ENCODE measurements around the gene TMEM43. TPM values are rescaled to one million over a fixed set of nuclear protein-coding genes. Genes with fewer than 3 reads are reported as not detected.

Gene TMEM43
- total RNA-seq, 1 experiment from 2014 or later = 36.7 TPM

DNA sequence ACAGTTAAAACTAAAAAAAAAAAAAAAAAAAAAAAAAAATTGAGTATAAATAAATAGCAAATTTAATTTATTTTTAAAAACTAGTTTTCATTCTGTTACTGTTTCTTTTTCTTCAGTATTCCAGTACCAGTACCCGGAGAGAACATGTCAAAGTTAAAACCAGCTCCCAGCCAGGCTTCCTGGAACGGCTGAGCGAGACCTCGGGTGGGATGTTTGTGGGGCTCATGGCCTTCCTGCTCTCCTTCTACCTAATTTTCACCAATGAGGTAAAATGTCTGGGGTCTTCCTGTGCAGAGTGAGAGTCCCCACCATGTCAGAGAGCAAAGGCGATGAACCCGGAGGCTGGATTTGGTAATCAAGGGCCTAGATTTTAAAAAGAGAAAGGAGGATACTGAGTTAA, 4.4 kb downstream of the TMEM43 start:
- Histone ChIP-seq H3K4ac (ENCODE audit: low read depth, low read length) (no peak overlapping the region), H3K23ac (ENCODE audit: insufficient read length, low read depth, low read length) (no peak overlapping the region), H2BK120ac (ENCODE audit: low read depth, low read length, poor library complexity, severe bottlenecking) (no peak overlapping the region), H4K5ac (ENCODE audit: insufficient read length, low read depth, low read length) (no peak overlapping the region), H2BK12ac (ENCODE audit: insufficient read length, low read depth, low read length) (no peak overlapping the region), H4K91ac (ENCODE audit: insufficient read length, low read depth, low read length) (no peak overlapping the region), H2BK5ac (ENCODE audit: insufficient read length, low read length) (no peak overlapping the region), H3T11ph (ENCODE audit: low read length) (no peak overlapping the region), H3K79me2 (ENCODE audit: insufficient read depth, low read length) (peaks cover 3% of the 10 kb centered on the region; the same call in 1 of the 2 replicates), H3K27ac (ENCODE audit: insufficient read length, low read depth, low read length) (no peak overlapping the region), H3K4me1 (ENCODE audit: insufficient read depth, low read length) (no peaks in the 10 kb centered on the region), H3K4me2 (ENCODE audit: insufficient read depth, insufficient read length, low read length) (no peak overlapping the region), H3K27me3 (ENCODE audit: insufficient read depth, low read length) (no peaks in the 10 kb centered on the region), H4K20me1 (ENCODE audit: control insufficient read depth, insufficient read depth, insufficient read length) (no peaks in the 10 kb centered on the region), H2BK15ac (ENCODE audit: low read depth, low read length) (no peak overlapping the region), H4K8ac (replicated peaks; ENCODE audit: insufficient read length, low read depth, low read length) (no peak overlapping the region), H3K56ac (ENCODE audit: insufficient read length, low read depth, low read length) (no peak overlapping the region), H3K23me2 (ENCODE audit: insufficient read length, low read depth, low read length, poor library complexity, severe bottlenecking) (peaks cover 7% of the 10 kb centered on the region), H3K9ac (ENCODE audit: extremely low read depth, insufficient read length, low read length) (no peak overlapping the region), H3K14ac (ENCODE audit: insufficient read depth, low read length) (no peak overlapping the region), H3K18ac (ENCODE audit: insufficient read length, low read depth, low read length) (no peak overlapping the region), H3K9me3 (ENCODE audit: control insufficient read depth, low read depth, low read length) (no peaks in the 10 kb centered on the region), H2AK5ac (ENCODE audit: insufficient read length, low read length) (no peak overlapping the region), H2AFZ (ENCODE audit: low read length) (no peak overlapping the region), H3K79me1 (ENCODE audit: insufficient read depth, low read depth, low read length, poor library complexity, severe bottlenecking) (peaks cover 9% of the 10 kb centered on the region), H2BK20ac (ENCODE audit: low read depth, low read length, poor library complexity, severe bottlenecking) (no peak overlapping the region)
- no peaks in the 10 kb centered on the region; a peak in 1 of 5 replicates for H3K9me3 Mint-ChIP-seq
- TF ChIP-seq, protein P1, sequence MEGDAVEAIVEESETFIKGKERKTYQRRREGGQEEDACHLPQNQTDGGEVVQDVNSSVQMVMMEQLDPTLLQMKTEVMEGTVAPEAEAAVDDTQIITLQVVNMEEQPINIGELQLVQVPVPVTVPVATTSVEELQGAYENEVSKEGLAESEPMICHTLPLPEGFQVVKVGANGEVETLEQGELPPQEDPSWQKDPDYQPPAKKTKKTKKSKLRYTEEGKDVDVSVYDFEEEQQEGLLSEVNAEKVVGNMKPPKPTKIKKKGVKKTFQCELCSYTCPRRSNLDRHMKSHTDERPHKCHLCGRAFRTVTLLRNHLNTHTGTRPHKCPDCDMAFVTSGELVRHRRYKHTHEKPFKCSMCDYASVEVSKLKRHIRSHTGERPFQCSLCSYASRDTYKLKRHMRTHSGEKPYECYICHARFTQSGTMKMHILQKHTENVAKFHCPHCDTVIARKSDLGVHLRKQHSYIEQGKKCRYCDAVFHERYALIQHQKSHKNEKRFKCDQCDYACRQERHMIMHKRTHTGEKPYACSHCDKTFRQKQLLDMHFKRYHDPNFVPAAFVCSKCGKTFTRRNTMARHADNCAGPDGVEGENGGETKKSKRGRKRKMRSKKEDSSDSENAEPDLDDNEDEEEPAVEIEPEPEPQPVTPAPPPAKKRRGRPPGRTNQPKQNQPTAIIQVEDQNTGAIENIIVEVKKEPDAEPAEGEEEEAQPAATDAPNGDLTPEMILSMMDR (conservative IDR thresholded peaks at IDR 0.05) = no peak
- H3K36me3 Mint-ChIP-seq (ENCODE audit: insufficient read depth in 1 of 3, low read depth in 3 of 3) = peaks cover 29 to 66% (median 58%) of the 10 kb centered on the region in 3 experiments; a peak in 6 of 7 replicates
- no CpG with 5 or more reads among the region's 6 CpGs for WGBS (ENCODE audit: extremely low coverage, insufficient read length, low lambda C conversion rate)
- DNase-seq = no peak
- H3K4me1 Mint-ChIP-seq = peaks cover 6 to 11% of the 10 kb centered on the region in 2 experiments
- H3K4me3 Mint-ChIP-seq = no peak overlapping the region
- H3K27me3 Mint-ChIP-seq (ENCODE audit: low read depth) = no peaks in the 10 kb centered on the region
- H3K27ac Mint-ChIP-seq = peak overlapping the region in 1 of 3 experiments; percentile 11; a peak in 1 of 7 replicates
